Measurements from ENCODE around the gene ECSCR.
A peak's percentile ranks its signal among the peaks of the same experiment; 100 is the strongest.
"Not testable (repeated sequence)": the region's sequence is repeated elsewhere in the genome, so short reads cannot be mapped to it uniquely, and the experiment has no call there.

Gene ECSCR

GRCh38 chr5:139481122-139481533 lies 18.6 kb upstream of the ECSCR start:
- H3K27me3 Mint-ChIP-seq = no peaks in the 10 kb centered on the region
- H3K9me3 Mint-ChIP-seq = no peaks in the 10 kb centered on the region
- H3K4me1 Mint-ChIP-seq = peaks cover 16% of the 10 kb centered on the region
- no peak for ATAC-seq
- H3K36me3 Mint-ChIP-seq = no peaks in the 10 kb centered on the region
- no peak overlapping the region for H3K4me3 Mint-ChIP-seq
- H3K27ac Mint-ChIP-seq = no peak overlapping the region

- H3K4me3 Mint-ChIP-seq, ATAC-seq, H3K9me3 Mint-ChIP-seq, H3K36me3 Mint-ChIP-seq, H3K27me3 Mint-ChIP-seq, H3K27ac Mint-ChIP-seq: not testable (repeated sequence)
- H3K4me1 Mint-ChIP-seq = peaks cover 22% of the 10 kb centered on the region
These were observed 17.2 kb upstream of the ECSCR start for GRCh38 chr5:139479729-139480128.

DNA sequence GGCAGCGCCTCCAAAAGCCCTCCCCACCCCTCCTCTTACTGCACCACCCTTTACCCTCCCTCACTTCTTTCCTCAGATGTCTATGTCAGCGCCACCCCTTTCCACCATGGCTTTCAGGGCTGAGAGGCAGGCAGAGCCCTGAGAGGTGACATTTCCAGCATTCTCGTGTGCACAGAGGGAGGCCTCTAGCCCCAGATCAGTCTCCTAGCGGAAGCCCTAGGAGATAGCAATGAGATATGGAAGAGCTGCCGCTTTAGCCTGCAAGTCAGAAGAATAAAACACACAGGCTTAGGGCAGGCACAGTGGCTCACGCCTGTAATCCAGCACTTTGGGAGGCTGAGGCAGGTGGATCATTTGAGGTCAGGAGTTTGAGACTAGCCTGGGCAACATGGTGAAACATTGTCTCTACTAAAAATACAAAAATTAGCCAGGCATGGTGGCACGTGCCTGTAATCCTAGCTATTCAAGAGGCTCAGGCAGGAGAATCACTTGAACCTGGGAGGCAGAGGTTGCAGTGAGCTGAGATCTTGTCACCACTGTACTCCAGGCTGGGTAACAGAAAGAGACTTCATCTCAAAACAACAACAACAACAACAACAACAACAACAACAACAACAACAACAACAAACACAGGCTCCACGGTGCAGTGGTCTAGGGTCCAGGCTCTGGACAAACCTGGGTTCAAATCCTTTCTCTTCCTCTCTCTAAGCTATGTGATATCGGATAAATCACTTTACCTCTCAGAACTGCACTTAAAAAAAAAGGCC lies 16.3 kb upstream of the ECSCR start:
- not testable (repeated sequence) for H3K27ac Mint-ChIP-seq

DNA sequence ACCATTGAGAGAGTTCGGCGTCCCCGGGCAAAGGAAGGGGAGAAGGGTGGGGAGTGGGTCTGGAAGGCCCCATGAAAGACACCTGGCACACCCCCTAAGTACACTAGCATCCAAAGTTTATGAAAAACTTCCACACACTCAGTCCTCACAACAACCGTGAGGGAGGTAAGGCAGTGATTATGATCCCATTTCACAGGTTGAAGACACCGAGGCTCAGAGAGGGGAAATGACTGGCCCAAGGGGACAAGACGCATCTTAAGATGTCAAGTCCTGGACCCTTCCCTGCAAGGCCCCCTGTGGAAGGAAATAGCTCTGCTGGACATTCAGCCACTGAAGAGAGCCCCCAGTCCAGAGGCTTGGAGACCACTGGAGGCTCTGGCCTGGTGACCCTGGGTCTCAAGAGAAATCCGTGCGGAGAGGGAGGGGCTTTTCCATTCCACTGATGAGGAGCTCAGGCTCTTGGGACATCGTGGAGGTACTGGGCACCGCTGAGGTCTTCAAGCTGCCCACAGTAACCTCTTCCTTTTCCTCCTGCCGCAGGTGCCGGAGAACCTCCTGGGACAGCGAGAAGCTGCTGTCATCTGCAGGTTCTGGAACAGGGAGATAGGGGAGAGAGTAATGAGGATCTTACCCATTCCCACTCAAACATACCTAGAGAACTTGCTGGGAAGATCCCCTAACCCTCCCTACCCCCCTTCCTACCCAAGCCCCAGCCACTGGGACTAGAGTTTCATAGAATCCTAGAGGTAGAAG lies 13.5 kb upstream of the ECSCR start:
- ATAC-seq = no peak
- no peak overlapping the region for H3K27ac Mint-ChIP-seq
- H3K4me1 Mint-ChIP-seq = peaks cover 10% of the 10 kb centered on the region
- H3K9me3 Mint-ChIP-seq = no peaks in the 10 kb centered on the region
- peaks cover 26% of the 10 kb centered on the region for H3K27me3 Mint-ChIP-seq
- no peak overlapping the region for H3K4me3 Mint-ChIP-seq
- no peaks in the 10 kb centered on the region for H3K36me3 Mint-ChIP-seq

More for the DNA sequence above, 16.3 kb upstream of the ECSCR start:
- not testable (repeated sequence) for H3K27me3 Mint-ChIP-seq, ATAC-seq, H3K36me3 Mint-ChIP-seq, H3K9me3 Mint-ChIP-seq, H3K4me3 Mint-ChIP-seq
- H3K4me1 Mint-ChIP-seq = peaks cover 22% of the 10 kb centered on the region

- no peaks in the 10 kb centered on the region for H3K9me3 Mint-ChIP-seq
- H3K36me3 Mint-ChIP-seq = no peaks in the 10 kb centered on the region
- peaks cover 35% of the 10 kb centered on the region for H3K27me3 Mint-ChIP-seq
- H3K27ac Mint-ChIP-seq = no peak overlapping the region
- no peak for ATAC-seq
- H3K4me3 Mint-ChIP-seq = no peak overlapping the region
- H3K4me1 Mint-ChIP-seq = peaks cover 18% of the 10 kb centered on the region
These were observed 12.6 kb upstream of the ECSCR start for GRCh38 chr5:139474890-139475791.

DNA sequence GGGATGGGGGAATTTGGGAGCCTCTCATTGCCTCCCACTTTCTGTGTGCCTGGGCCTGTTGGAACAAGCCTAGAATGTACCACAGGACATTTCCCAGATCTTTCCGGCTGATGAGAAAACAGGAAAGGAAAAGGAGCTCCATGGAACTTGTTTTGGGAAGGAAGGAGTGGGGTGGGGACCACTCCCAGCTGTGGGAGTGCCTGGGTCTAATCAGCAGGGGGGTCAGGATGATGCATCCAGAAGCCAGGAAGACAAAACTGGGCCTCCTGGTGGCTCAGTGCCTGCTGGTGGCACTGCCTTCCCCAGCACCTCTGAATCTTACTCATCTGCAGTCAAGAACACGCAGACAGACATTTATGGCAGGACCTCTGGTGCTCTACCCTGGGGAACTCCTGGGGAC lies 11.0 kb upstream of the ECSCR start:
- Mint-ChIP-seq H3K4me1 (peaks cover 18% of the 10 kb centered on the region), H3K36me3 (no peaks in the 10 kb centered on the region), H3K9me3 (no peaks in the 10 kb centered on the region), H3K27ac (no peak overlapping the region), H3K27me3 (peaks cover 46% of the 10 kb centered on the region), H3K4me3 (no peak overlapping the region)
- ATAC-seq = no peak

DNA sequence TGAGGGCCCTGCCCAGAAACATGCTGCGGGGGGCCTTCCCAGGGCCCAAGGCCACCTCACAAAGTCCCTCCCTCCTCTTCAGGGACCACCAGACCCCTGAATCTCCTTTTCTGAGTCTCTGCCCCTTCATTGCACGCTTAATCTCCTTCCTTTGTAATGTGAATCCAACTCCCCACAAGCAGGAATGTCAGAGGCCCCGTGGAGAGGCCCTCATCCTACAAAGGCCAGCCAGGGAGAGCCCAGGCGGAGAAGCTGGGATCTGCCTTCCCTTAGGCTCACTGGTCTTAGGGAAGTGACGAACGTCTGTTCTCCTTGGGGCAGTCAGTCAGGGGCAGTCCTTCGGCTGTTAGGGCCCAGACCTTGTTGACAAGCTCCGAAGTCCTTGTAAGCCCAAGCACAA lies 10.6 kb upstream of the ECSCR start:
- no peak overlapping the region for H3K4me3 Mint-ChIP-seq
- no peaks in the 10 kb centered on the region for H3K9me3 Mint-ChIP-seq
- no peaks in the 10 kb centered on the region for H3K36me3 Mint-ChIP-seq
- H3K27ac Mint-ChIP-seq = no peak overlapping the region
- peaks cover 50% of the 10 kb centered on the region for H3K27me3 Mint-ChIP-seq
- H3K4me1 Mint-ChIP-seq = peaks cover 18% of the 10 kb centered on the region
- no peak for ATAC-seq

DNA sequence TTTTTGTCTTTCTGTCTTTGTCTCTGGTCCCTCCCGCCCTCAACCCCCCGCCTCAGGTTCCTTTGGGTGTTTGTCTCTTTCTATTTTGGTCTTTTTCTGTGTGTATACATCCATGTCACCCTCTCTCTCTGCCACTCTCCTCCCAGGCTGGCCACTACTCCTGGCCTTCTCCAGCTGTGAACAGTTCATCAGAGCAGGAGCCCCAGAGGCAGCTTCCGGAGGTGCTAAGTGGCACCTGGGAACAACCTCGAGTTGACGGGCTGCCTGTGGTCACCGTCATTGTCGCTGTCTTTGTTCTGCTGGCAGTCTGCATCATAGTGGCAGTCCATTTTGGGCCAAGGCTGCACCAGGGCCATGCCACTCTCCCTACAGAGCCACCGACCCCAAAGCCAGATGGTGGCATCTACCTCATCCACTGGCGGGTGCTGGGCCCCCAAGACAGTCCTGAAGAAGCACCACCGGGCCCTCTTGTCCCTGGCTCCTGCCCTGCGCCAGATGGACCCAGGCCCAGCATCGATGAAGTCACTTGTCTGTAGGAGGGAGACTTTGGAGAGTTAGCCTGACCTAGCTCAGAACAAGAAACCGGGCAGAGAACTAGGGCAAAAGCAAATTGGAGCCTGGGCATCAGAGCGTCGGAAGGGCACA lies 10.0 kb upstream of the ECSCR start:
- no peak overlapping the region for H3K4me3 Mint-ChIP-seq

DNA sequence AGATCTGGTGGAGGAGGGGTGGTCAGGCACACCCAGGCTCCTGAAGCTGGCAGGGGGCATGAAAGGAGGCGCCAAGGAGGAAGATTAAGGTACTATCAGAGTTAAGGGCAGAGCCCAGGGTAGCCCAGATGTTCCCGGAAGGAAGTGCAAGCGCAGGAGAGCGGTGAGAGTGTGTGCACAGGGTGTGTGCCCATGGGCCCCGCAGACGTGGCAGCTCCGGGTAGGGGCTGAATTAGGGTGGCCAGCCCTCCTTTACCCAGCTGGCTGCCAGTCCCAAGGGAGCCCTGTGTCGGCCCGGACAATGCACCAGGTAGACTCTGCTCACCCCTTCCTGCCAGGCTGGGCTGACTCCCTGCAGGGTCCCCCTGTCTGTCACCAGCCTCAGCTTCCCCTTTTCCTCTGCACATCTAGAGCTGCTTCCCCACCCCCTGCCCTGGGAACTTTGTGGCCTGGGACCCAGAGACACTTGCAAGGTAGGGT lies 8.3 kb upstream of the ECSCR start, which contains the start of gene SMIM33:
SMIM33 (plus strand) TSS at position 184 of the 480 bp plus-strand sequence; CDS start at position 302, 118 bp downstream.
- no peak within 1 kb of the TSS for H3K4me3 Mint-ChIP-seq
- no peaks in the 10 kb centered on the region for H3K36me3 Mint-ChIP-seq
- ATAC-seq = peak; percentile 49
- no peaks in the 10 kb centered on the region for H3K9me3 Mint-ChIP-seq
- H3K4me1 Mint-ChIP-seq = peaks cover 18% of the 10 kb centered on the region
- peak within 1 kb of the TSS; percentile 57 for H3K27ac Mint-ChIP-seq
- peaks cover 60% of the 10 kb centered on the region for H3K27me3 Mint-ChIP-seq

More for the DNA sequence above, 10.0 kb upstream of the ECSCR start:
- Mint-ChIP-seq H3K4me1 (peaks cover 18% of the 10 kb centered on the region), H3K27ac (no peak overlapping the region), H3K9me3 (no peaks in the 10 kb centered on the region), H3K36me3 (no peaks in the 10 kb centered on the region), H3K27me3 (peaks cover 55% of the 10 kb centered on the region)
- no peak for ATAC-seq

- peaks cover 53% of the 10 kb centered on the region for H3K27me3 Mint-ChIP-seq
- no peaks in the 10 kb centered on the region for H3K9me3 Mint-ChIP-seq
- H3K36me3 Mint-ChIP-seq = no peaks in the 10 kb centered on the region
- peak; percentile 31 for ATAC-seq
- H3K4me3 Mint-ChIP-seq = no peak overlapping the region
- H3K27ac Mint-ChIP-seq = no peak overlapping the region
- H3K4me1 Mint-ChIP-seq = peaks cover 11% of the 10 kb centered on the region
These were observed 5.9 kb upstream of the ECSCR start for GRCh38 chr5:139468421-139468931.

GRCh38 chr5:139461698-139462097 lies 845 bp downstream of the ECSCR start:
- no peaks in the 10 kb centered on the region for H3K36me3 Mint-ChIP-seq
- no peaks in the 10 kb centered on the region for H3K9me3 Mint-ChIP-seq
- no peaks in the 10 kb centered on the region for H3K27me3 Mint-ChIP-seq
- H3K4me1 Mint-ChIP-seq = peaks cover 14% of the 10 kb centered on the region
- H3K27ac Mint-ChIP-seq = no peak overlapping the region
- ATAC-seq = no peak
- no peak overlapping the region for H3K4me3 Mint-ChIP-seq

- H3K4me3 Mint-ChIP-seq = no peak overlapping the region
These were observed 1.4 kb downstream of the ECSCR start for GRCh38 chr5:139461176-139461575.

GRCh38 chr5:139460455-139460854 lies 2.1 kb downstream of the ECSCR start:
- Mint-ChIP-seq H3K4me1 (peaks cover 14% of the 10 kb centered on the region), H3K36me3 (no peaks in the 10 kb centered on the region), H3K27me3 (no peaks in the 10 kb centered on the region), H3K27ac (no peak overlapping the region), H3K9me3 (no peaks in the 10 kb centered on the region), H3K4me3 (no peak overlapping the region)
- ATAC-seq = no peak

More at GRCh38 chr5:139461176-139461575, 1.4 kb downstream of the ECSCR start:
- Mint-ChIP-seq H3K9me3 (no peaks in the 10 kb centered on the region), H3K27me3 (no peaks in the 10 kb centered on the region), H3K4me1 (peaks cover 14% of the 10 kb centered on the region), H3K27ac (no peak overlapping the region), H3K36me3 (no peaks in the 10 kb centered on the region)
- ATAC-seq = no peak

GRCh38 chr5:139459451-139459934 lies 3.0 kb downstream of the ECSCR start:
- H3K9me3 Mint-ChIP-seq = no peaks in the 10 kb centered on the region
- no peaks in the 10 kb centered on the region for H3K27me3 Mint-ChIP-seq
- no peaks in the 10 kb centered on the region for H3K36me3 Mint-ChIP-seq
- peaks cover 19% of the 10 kb centered on the region for H3K4me1 Mint-ChIP-seq
- H3K4me3 Mint-ChIP-seq = no peak overlapping the region
- H3K27ac Mint-ChIP-seq = peak overlapping the region; percentile 34
- peak; percentile 43 for ATAC-seq
